ENCODE results near the gene RSRC1.
"Not testable (repeated sequence)": the region's sequence is repeated elsewhere in the genome, so short reads cannot be mapped to it uniquely, and the experiment has no call there.

The RSRC1 gene

DNA sequence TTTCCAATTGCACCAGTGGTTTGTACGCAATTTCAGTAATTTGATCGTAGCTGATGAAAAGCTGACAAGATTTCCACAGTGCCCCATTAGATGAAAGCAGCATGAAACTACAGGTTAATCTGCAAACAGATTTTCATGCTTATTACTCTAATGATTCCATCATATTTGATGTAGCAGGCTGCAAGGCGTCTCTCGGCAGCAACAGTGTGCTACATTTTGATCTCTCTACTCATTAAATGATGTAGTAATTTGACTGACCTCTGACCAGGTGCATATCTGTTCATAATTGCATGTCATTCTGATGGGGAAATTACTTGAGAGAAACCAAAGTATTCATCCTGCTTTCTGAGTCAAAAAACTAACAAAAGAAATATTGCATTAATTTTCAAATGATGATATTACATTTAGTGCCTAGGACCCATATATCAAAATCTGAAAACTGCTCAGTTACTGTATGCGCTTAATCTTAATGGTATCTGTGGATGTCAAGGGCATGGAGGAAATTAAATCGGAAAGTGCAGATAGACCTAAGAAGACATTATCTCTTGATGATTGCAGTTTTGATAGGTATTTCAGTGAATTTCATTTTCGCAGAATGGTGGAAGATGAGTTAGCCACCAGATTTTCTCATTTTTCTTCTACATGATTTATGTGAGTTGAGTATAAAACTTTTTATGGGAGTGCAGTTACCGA is 198.5 kb downstream of the RSRC1 start:
- Histone ChIP-seq H3K27me3 (ENCODE audit: insufficient read depth, low read length, poor library complexity) (no peaks in the 10 kb centered on the region), H2BK120ac (ENCODE audit: low read depth, low read length) (no peak overlapping the region), H3K56ac (ENCODE audit: low read length) (no peak overlapping the region), H4K8ac (ENCODE audit: low read depth, low read length) (no peak overlapping the region), H2AK5ac (ENCODE audit: low read length) (no peak overlapping the region), H3K79me2 (ENCODE audit: control insufficient read depth, insufficient read depth, low read length) (no peaks in the 10 kb centered on the region), H2BK15ac (replicated peaks; ENCODE audit: low read depth) (no peak overlapping the region), H3K4me3 (ENCODE audit: low read length) (no peak overlapping the region), H3K79me1 (ENCODE audit: low read length) (no peaks in the 10 kb centered on the region), H3K18ac (ENCODE audit: low read length) (no peak overlapping the region), H4K5ac (ENCODE audit: low read length) (no peak overlapping the region), H3K4me2 (ENCODE audit: low read length) (no peak overlapping the region), H2BK5ac (ENCODE audit: low read length) (no peak overlapping the region), H3K23ac (ENCODE audit: low read length) (no peak overlapping the region), H3K9ac (ENCODE audit: low read length) (no peak overlapping the region), H3K27ac (ENCODE audit: low read depth, low read length) (no peak overlapping the region), H3K4ac (ENCODE audit: low read depth, low read length) (no peak overlapping the region), H3K36me3 (ENCODE audit: control insufficient read depth, insufficient read depth, low read length) (no peaks in the 10 kb centered on the region), H3K4me1 (ENCODE audit: control insufficient read depth, low read depth, low read length) (no peaks in the 10 kb centered on the region)
- no CpG with 5 or more reads among the region's 8 CpGs for WGBS (ENCODE audit: extremely low coverage, insufficient coverage, low lambda C conversion rate)
- DNase-seq, result no peak

DNA sequence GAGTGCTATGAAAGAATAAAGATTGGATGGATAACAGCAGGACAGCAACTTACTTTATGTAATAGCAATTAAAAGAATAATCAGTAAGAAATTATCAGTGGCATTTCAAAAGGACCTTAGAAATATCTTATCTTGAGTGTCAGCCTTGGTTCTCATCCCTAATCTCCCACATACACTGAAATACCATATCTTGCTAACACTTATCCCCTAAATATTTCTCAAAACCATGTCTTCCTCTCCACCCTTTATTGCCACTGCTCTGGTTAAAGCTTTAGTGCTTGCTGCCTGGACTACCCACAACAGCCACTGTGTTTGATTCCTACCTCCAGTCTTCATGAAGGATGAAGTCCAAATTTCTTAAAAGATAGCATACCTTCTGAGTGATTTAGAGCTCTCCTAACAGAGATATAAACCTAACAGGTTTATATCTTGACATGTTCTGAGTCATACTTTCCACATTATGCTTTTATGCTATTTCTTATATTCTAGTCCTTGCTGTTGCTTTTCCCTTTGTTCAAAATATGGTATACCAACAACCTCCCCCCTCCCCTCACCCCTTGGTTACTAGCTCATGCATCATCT is 202.8 kb downstream of the RSRC1 start:
- Histone ChIP-seq H3K79me2 (ENCODE audit: control insufficient read depth, insufficient read depth, low read length) (no peaks in the 10 kb centered on the region), H3K4me3 (ENCODE audit: low read length) (no peak overlapping the region), H2BK15ac (replicated peaks; ENCODE audit: low read depth) (no peak overlapping the region), H3K27ac (ENCODE audit: low read depth, low read length) (no peak overlapping the region), H3K36me3 (ENCODE audit: control insufficient read depth, insufficient read depth, low read length) (no peaks in the 10 kb centered on the region), H3K27me3 (ENCODE audit: insufficient read depth, low read length, poor library complexity) (no peaks in the 10 kb centered on the region), H3K56ac (ENCODE audit: low read length) (no peak overlapping the region), H3K4ac (ENCODE audit: low read depth, low read length) (no peak overlapping the region), H4K8ac (ENCODE audit: low read depth, low read length) (no peak overlapping the region), H3K23ac (ENCODE audit: low read length) (no peak overlapping the region), H3K79me1 (ENCODE audit: low read length) (no peaks in the 10 kb centered on the region), H2AK5ac (ENCODE audit: low read length) (no peak overlapping the region), H3K18ac (ENCODE audit: low read length) (no peak overlapping the region), H4K5ac (ENCODE audit: low read length) (no peak overlapping the region), H2BK120ac (ENCODE audit: low read depth, low read length) (no peak overlapping the region), H2BK5ac (ENCODE audit: low read length) (no peak overlapping the region), H3K4me2 (ENCODE audit: low read length) (no peak overlapping the region), H3K4me1 (ENCODE audit: control insufficient read depth, low read depth, low read length) (no peaks in the 10 kb centered on the region), H3K9ac (ENCODE audit: low read length) (no peak overlapping the region)
- DNase-seq, result peak; percentile 11

DNA sequence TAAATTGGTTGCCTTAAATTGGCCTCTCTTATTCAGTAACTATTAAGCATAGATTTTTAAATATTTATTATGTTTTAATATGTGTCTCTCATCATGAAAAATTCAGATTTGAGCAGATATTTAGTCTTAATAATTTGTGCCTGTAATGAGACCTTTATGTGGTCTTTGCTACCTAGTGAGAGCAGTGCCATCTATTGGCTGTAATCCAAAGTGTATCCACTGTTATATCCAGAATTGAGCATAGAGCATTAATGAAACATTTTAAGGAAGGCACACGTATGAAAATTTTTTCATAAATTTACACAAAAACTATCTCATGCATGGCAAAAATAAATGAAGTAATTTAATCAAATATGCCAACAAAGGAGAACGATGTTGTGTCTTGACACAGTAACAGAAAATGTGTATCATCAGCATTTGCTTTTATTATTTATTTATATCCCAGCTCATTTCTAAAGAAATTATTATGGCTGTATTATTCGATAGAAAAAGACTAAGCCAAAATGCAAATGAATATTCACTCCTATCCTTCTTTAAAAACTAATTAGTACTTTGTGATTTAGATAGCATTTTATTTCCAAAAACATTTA is 203.5 kb downstream of the RSRC1 start:
- Histone ChIP-seq H3K4me3 (ENCODE audit: low read length) (no peak overlapping the region), H3K18ac (ENCODE audit: low read length) (no peak overlapping the region), H4K5ac (ENCODE audit: low read length) (no peak overlapping the region), H3K9ac (ENCODE audit: low read length) (no peak overlapping the region), H2AK5ac (ENCODE audit: low read length) (no peak overlapping the region), H3K4me2 (ENCODE audit: low read length) (no peak overlapping the region), H3K79me1 (ENCODE audit: low read length) (no peaks in the 10 kb centered on the region), H3K23ac (ENCODE audit: low read length) (no peak overlapping the region), H3K79me2 (ENCODE audit: control insufficient read depth, insufficient read depth, low read length) (no peaks in the 10 kb centered on the region), H3K4me1 (ENCODE audit: control insufficient read depth, low read depth, low read length) (no peaks in the 10 kb centered on the region), H3K36me3 (ENCODE audit: control insufficient read depth, insufficient read depth, low read length) (no peaks in the 10 kb centered on the region), H2BK15ac (replicated peaks; ENCODE audit: low read depth) (no peak overlapping the region), H3K27me3 (ENCODE audit: insufficient read depth, low read length, poor library complexity) (no peaks in the 10 kb centered on the region), H3K27ac (ENCODE audit: low read depth, low read length) (no peak overlapping the region), H3K56ac (ENCODE audit: low read length) (no peak overlapping the region), H3K4ac (ENCODE audit: low read depth, low read length) (no peak overlapping the region), H4K8ac (ENCODE audit: low read depth, low read length) (no peak overlapping the region), H2BK5ac (ENCODE audit: low read length) (no peak overlapping the region), H2BK120ac (ENCODE audit: low read depth, low read length) (no peak overlapping the region)
- DNase-seq, result peak; percentile 30
- WGBS (ENCODE audit: extremely low coverage, insufficient coverage, low lambda C conversion rate), result no CpG with 5 or more reads among the region's 3 CpGs

DNA sequence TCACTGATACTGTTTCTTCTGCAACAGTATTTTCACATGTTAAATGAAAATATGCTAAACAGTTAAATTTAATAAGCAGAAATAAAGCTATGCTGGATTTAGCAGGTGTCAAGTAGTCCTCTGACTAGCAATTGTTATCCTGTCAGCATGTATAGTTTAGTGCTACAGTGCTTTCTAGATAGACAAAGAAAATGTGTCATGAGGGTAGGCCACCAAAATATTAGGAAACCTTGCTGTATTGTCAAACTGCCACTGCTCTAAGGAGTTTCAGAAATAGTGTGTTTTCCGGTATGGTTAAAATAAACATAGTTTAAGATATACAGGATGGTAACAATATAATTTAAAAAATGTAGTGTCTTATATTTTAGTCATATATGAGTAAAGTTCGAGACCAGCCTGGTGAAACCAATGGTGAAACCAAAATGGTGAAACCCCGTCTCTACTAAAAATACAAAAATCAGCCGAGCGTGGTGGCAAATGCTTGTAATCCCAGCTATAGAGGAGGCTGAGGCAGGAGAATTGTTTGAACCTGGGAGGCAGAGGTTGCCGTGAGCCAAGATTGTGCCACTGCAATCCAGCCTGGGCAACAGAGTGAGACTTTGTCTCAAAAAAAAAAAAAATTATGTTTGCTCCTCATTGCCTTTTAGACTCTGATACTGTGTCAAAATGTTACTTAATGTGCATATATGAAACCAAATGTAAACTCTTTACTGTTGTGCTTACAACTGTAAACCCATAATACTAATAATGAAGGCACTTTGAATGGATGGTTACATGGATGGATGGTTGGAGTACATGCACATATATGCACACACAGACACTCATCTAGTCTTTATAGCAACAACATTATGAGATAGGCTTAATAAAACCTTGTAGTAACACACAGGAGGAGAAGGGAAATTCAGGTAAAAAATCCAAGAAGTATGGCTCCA is 204.8 kb downstream of the RSRC1 start:
- no peak overlapping the region for H2BK120ac ChIP-seq (ENCODE audit: low read depth, low read length)
- H3K18ac ChIP-seq (ENCODE audit: low read length), result no peak overlapping the region
- H3K9ac ChIP-seq (ENCODE audit: low read length), result no peak overlapping the region
- H3K27ac ChIP-seq (ENCODE audit: low read depth, low read length), result no peak overlapping the region
- H3K79me2 ChIP-seq (ENCODE audit: control insufficient read depth, insufficient read depth, low read length), result no peaks in the 10 kb centered on the region
- H3K27me3 ChIP-seq (ENCODE audit: insufficient read depth, low read length, poor library complexity), result no peaks in the 10 kb centered on the region
- no peak overlapping the region for H2BK15ac ChIP-seq (replicated peaks; ENCODE audit: low read depth)
- H3K36me3 ChIP-seq (ENCODE audit: control insufficient read depth, insufficient read depth, low read length), result no peaks in the 10 kb centered on the region
- no peak overlapping the region for H3K4me2 ChIP-seq (ENCODE audit: low read length)
- H2BK5ac ChIP-seq (ENCODE audit: low read length), result no peak overlapping the region
- H2AK5ac ChIP-seq (ENCODE audit: low read length), result no peak overlapping the region
- H3K4me3 ChIP-seq (ENCODE audit: low read length), result no peak overlapping the region
- no peak overlapping the region for H4K8ac ChIP-seq (ENCODE audit: low read depth, low read length)
- no peak overlapping the region for H3K23ac ChIP-seq (ENCODE audit: low read length)
- no peaks in the 10 kb centered on the region for H3K4me1 ChIP-seq (ENCODE audit: control insufficient read depth, low read depth, low read length)
- no peaks in the 10 kb centered on the region for H3K79me1 ChIP-seq (ENCODE audit: low read length)
- H3K56ac ChIP-seq (ENCODE audit: low read length), result no peak overlapping the region
- DNase-seq, result no peak
- no peak overlapping the region for H4K5ac ChIP-seq (ENCODE audit: low read length)
- H3K4ac ChIP-seq (ENCODE audit: low read depth, low read length), result no peak overlapping the region
- no CpG with 5 or more reads among the region's 6 CpGs for whole genome bisulfite sequencing (ENCODE audit: extremely low coverage, insufficient coverage, low lambda C conversion rate)

DNA sequence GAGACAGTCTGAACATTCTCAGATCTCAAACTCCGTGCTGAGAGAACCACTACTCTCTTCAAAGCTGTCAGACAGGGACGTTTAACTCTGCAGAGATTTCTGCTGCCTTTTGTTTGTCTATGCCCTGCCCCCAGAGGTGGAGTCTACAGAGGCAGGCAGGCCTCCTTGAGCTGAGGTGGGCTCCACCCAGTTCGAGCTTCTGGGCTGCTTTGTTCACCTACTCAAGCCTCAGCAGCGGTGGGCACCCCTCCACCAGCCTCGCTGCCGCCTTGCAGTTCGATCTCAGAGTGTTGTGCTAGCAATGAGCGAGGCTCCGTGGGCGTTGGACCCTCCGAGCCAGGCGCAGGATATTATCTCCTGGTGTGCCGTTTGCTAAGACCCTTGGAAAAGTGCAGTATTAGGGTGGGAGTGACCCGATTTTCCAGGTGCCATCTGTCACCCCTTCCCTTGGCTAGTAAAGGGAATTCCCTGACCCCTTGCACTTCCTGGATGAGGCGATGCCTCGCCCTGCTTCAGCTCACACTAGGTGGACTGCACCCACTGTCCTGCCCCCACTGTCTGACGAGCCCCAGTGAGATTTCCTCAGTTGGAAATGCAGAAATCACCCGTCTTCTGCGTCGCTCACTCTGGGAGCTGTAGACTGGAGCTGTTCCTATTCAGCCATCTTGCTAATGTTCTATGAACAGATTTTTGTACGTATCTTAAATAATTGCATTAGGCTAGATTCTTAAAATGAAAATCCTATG is 220.0 kb downstream of the RSRC1 start:
- not testable (repeated sequence) for H2BK120ac ChIP-seq (ENCODE audit: low read depth, low read length); H3K23ac ChIP-seq (ENCODE audit: low read length); H3K36me3 ChIP-seq (ENCODE audit: control insufficient read depth, insufficient read depth, low read length); H3K18ac ChIP-seq (ENCODE audit: low read length); H3K79me1 ChIP-seq (ENCODE audit: low read length); H3K9ac ChIP-seq (ENCODE audit: low read length); H3K79me2 ChIP-seq (ENCODE audit: control insufficient read depth, insufficient read depth, low read length); H2BK15ac ChIP-seq (replicated peaks; ENCODE audit: low read depth); H2AK5ac ChIP-seq (ENCODE audit: low read length); H3K4me3 ChIP-seq (ENCODE audit: low read length); H3K4ac ChIP-seq (ENCODE audit: low read depth, low read length); H4K8ac ChIP-seq (ENCODE audit: low read depth, low read length); H3K27me3 ChIP-seq (ENCODE audit: insufficient read depth, low read length, poor library complexity); H3K4me2 ChIP-seq (ENCODE audit: low read length); H2BK5ac ChIP-seq (ENCODE audit: low read length); H3K27ac ChIP-seq (ENCODE audit: low read depth, low read length); H4K5ac ChIP-seq (ENCODE audit: low read length); H3K4me1 ChIP-seq (ENCODE audit: control insufficient read depth, low read depth, low read length)
- no CpG with 5 or more reads among the region's 21 CpGs for WGBS (ENCODE audit: extremely low coverage, insufficient coverage, low lambda C conversion rate)
- DNase-seq, result peak; percentile 21
- peak overlapping the region; percentile 35 for H3K56ac ChIP-seq (ENCODE audit: low read length)

Data from mesendoderm (in vitro differentiated cells).